Measurements from ENCODE around the gene NDUFA11. TPM values are rescaled to one million over a fixed set of nuclear protein-coding genes. Genes with fewer than 3 reads are reported as not detected.

The NDUFA11 gene
- total and polyA plus RNA-seq, 9 of the 15 experiments (the other 6 are each of a cell fraction or from before 2014, with no cell fraction given): 63.3 to 486 (median 274) TPM

DNA sequence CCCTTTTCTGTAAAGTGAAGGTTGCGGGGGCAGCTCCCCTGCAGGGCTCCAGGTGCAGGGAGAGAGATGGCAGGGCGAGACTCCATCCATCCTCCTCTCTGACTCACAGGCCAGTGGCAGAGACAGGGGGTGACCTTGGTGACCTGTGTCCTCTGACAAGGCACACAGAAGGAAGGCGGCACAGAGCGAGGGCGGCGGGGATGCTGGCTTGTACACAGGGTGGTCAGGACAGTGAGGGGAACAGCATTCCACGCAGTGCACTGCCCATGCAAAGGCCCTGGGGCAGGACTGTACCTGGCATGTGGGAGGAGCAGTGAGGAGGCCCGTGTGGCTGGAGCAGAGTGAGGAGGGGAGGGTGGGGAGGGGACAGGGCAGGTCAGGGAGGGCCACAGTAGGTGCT lies 7.7 kb downstream of the NDUFA11 start:
- intact Hi-C loops (cut with micrococcal nuclease): no loop called here

More for the DNA sequence above, 7.7 kb downstream of the NDUFA11 start:
- Histone ChIP-seq H3K4me1 (replicated peaks in 1 of 2; ENCODE audit: control insufficient read depth in 2 of 2, insufficient read depth in 2 of 2, low read length in 2 of 2) (peaks cover 16 to 64% of the 10 kb centered on the region in 2 experiments), H3K9me1 (ENCODE audit: control insufficient read depth, insufficient read depth, low read length) (peaks cover 5% of the 10 kb centered on the region), H3K4me3 (no peak overlapping the region), H2AFZ (ENCODE audit: low read depth, low read length) (no peak overlapping the region), H3K4me2 (ENCODE audit: insufficient read depth, low read length) (no peak overlapping the region), H4K20me1 (replicated peaks; ENCODE audit: control insufficient read depth, insufficient read depth, low read length) (peaks cover 39% of the 10 kb centered on the region), H3K27ac (ENCODE audit: extremely low read depth, low read depth, low read length) (no peak overlapping the region), H3K27me3 (ENCODE audit: control insufficient read depth in 2 of 2, insufficient read depth in 2 of 2, low read length in 2 of 2) (no peaks in the 10 kb centered on the region), H3K9me3 (replicated peaks; ENCODE audit: control insufficient read depth, insufficient read depth, low read depth, low read length) (no peaks in the 10 kb centered on the region), H3K79me2 (ENCODE audit: control insufficient read depth, insufficient read depth, low read length) (peaks cover 20% of the 10 kb centered on the region), H3K36me3 (ENCODE audit: control insufficient read depth, insufficient read depth, low read length) (peaks cover 44% of the 10 kb centered on the region; the same call in 2 of the 3 replicates), H3K9ac (ENCODE audit: insufficient read depth in 1 of 2, low read depth in 2 of 2, low read length in 2 of 2) (peak overlapping the region in 1 of 2 experiments; percentile 86; a peak in 2 of 4 replicates)
- in situ Hi-C loops (cut with MboI): no loop called here
- DNase-seq (ENCODE audit: extremely low read depth in 1 of 4, low spot score in 3 of 4): no peak
- WGBS (ENCODE audit: insufficient coverage, low coverage, missing lambda C conversion rate): 80% methylated on average over 3 of the region's 8 CpGs
- no peak for ATAC-seq
- TF ChIP-seq ETS2 (tag; IDR thresholded peaks at IDR 0.05; ENCODE audit: borderline replicate concordance, poor library complexity, severe bottlenecking) (no peak), ARID2 (IDR thresholded peaks at IDR 0.05) (no peak), CCNT2 (IDR thresholded peaks at IDR 0.05; ENCODE audit: borderline replicate concordance, extremely low read depth, insufficient read length, low read depth, low read length) (no peak), ESRRA (IDR thresholded peaks at IDR 0.05; ENCODE audit: borderline replicate concordance, low read depth) (no peak), GTF2A2 (tag; IDR thresholded peaks at IDR 0.05) (no peak), FOXJ3 (CRISPR knock-in tag; IDR thresholded peaks at IDR 0.05) (no peak), RBM25 (IDR thresholded peaks at IDR 0.05; ENCODE audit: low read depth, low read length, severe bottlenecking) (peak; percentile 14), TRIM28 (IDR thresholded peaks at IDR 0.05) (no peak), CC2D1A (IDR thresholded peaks at IDR 0.05) (no peak), RBFOX2 (IDR thresholded peaks at IDR 0.05; ENCODE audit: low read depth, low read length) (peak; percentile 2; the same call in 1 of the 2 replicates), SMARCA5 (IDR thresholded peaks at IDR 0.05) (no peak), FOS (IDR thresholded peaks at IDR 0.05; ENCODE audit: extremely low read depth, insufficient read length) (no peak), NCOA4 (IDR thresholded peaks at IDR 0.05; ENCODE audit: partially characterized antibody) (no peak)
- TF ChIP-seq, protein P1, sequence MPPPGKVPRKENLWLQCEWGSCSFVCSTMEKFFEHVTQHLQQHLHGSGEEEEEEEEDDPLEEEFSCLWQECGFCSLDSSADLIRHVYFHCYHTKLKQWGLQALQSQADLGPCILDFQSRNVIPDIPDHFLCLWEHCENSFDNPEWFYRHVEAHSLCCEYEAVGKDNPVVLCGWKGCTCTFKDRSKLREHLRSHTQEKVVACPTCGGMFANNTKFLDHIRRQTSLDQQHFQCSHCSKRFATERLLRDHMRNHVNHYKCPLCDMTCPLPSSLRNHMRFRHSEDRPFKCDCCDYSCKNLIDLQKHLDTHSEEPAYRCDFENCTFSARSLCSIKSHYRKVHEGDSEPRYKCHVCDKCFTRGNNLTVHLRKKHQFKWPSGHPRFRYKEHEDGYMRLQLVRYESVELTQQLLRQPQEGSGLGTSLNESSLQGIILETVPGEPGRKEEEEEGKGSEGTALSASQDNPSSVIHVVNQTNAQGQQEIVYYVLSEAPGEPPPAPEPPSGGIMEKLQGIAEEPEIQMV (tag; conservative IDR thresholded peaks at IDR 0.05; ENCODE audit: low read depth): no peak
- TF ChIP-seq, protein P2, sequence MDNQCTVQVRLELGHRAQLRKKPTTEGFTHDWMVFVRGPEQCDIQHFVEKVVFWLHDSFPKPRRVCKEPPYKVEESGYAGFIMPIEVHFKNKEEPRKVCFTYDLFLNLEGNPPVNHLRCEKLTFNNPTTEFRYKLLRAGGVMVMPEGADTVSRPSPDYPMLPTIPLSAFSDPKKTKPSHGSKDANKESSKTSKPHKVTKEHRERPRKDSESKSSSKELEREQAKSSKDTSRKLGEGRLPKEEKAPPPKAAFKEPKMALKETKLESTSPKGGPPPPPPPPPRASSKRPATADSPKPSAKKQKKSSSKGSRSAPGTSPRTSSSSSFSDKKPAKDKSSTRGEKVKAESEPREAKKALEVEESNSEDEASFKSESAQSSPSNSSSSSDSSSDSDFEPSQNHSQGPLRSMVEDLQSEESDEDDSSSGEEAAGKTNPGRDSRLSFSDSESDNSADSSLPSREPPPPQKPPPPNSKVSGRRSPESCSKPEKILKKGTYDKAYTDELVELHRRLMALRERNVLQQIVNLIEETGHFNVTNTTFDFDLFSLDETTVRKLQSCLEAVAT (IDR thresholded peaks at IDR 0.05): no peak
- TF ChIP-seq, protein P3, sequence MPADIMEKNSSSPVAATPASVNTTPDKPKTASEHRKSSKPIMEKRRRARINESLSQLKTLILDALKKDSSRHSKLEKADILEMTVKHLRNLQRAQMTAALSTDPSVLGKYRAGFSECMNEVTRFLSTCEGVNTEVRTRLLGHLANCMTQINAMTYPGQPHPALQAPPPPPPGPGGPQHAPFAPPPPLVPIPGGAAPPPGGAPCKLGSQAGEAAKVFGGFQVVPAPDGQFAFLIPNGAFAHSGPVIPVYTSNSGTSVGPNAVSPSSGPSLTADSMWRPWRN (IDR thresholded peaks at IDR 0.05; ENCODE audit: low read depth): no peak
- ChIA-PET POLR2A (interaction anchor here (1.0 to 1.1 kb wide), 2 partner anchors 8 to 68 kb away, joined by 4 read pairs; partner anchors contain the start of gene VMAC), CTCF (ENCODE audit: low intra/inter-chr PET ratio) (no interaction called here)
- no TSS peak for BruUV-seq (replicated peaks)
- no peak for FAIRE-seq

Measured in K562 (cell line).